ENCODE measurements around the gene MUC16. TPM values are rescaled to one million over a fixed set of nuclear protein-coding genes. Genes with fewer than 3 reads are reported as not detected.
A peak's percentile ranks its signal among the peaks of the same experiment; 100 is the strongest.

Gene MUC16
- not detected in 2 replicates for total RNA-seq (2016; rRNA removed; fragmentation: Illumina TruSeq; extraction: Trizol)
- not detected in 2 replicates for total RNA-seq (2016; cell fraction: cytosol; rRNA removed; fragmentation: Illumina TruSeq; extraction: Trizol; ENCODE audit: low read depth)
- not detected in 2 replicates for total RNA-seq (2016; cell fraction: insoluble cytoplasmic fraction; rRNA removed; fragmentation: Illumina TruSeq; extraction: Trizol)
- not detected in 2 replicates for total RNA-seq (2016; cell fraction: membrane; rRNA removed; fragmentation: Illumina TruSeq; extraction: Trizol)
- total RNA-seq (2016; cell fraction: nucleus; rRNA removed; fragmentation: Illumina TruSeq; extraction: Trizol): not detected in 2 replicates
- polyA plus RNA-seq (2011; rRNA removed): not detected in 2 replicates
- under 0.01 and 0.01 TPM in 2 replicates for polyA plus RNA-seq (2011; cell fraction: cytosol; rRNA removed)
- polyA plus RNA-seq (2011; cell fraction: nucleus; rRNA removed): not detected in 2 replicates
- not detected in 2 replicates for polyA plus RNA-seq (2012)
- not detected in 2 replicates for polyA plus RNA-seq (2016; cell fraction: cytosol; fragmentation: Illumina TruSeq; extraction: Trizol; ENCODE audit: low read depth)
- polyA plus RNA-seq (2016; cell fraction: insoluble cytoplasmic fraction; fragmentation: Illumina TruSeq; extraction: Trizol; ENCODE audit: low read depth): not detected in 2 replicates
- polyA plus RNA-seq (2016; cell fraction: membrane; fragmentation: Illumina TruSeq; extraction: Trizol; ENCODE audit: low read depth): not detected in 2 replicates
- not detected in 2 replicates for polyA plus RNA-seq (2016; cell fraction: nucleus; fragmentation: Illumina TruSeq; extraction: Trizol; ENCODE audit: insufficient read depth, low read depth)
- polyA minus RNA-seq (2011; rRNA and poly(A)+ RNA removed; ENCODE audit: low replicate concordance): 42.5 TPM in 1 of 2 replicates, not detected in the other
- under 0.01 TPM in 1 of 2 replicates, not detected in the other for polyA minus RNA-seq (2011; cell fraction: cytosol; rRNA and poly(A)+ RNA removed)
- polyA minus RNA-seq (2011; cell fraction: nucleus; rRNA and poly(A)+ RNA removed): under 0.01 TPM in 2 replicates
- not detected for Bru-seq, nascent RNA
- BruChase-seq, experiment 1, labeled RNA remaining after a 6-hour chase: percentile 3 among the genes with signal in this experiment
- percentile 2 among the genes with signal in this experiment for BruChase-seq, experiment 2, labeled RNA remaining after a 2-hour chase
- long read RNA-seq, experiment 1: 0 reads
- long read RNA-seq, experiment 2: 0 reads

GRCh38 chr19:9009935-9010651 lies at the start of gene MUC16:
TSS of gene MUC16 (minus strand) at chr19:9010409.
- FAIRE-seq (no peak), DNase-seq (ENCODE audit: low spot score) (no peak), ATAC-seq (no peak)
- Histone ChIP-seq H3K4me1 (ENCODE audit: insufficient read depth, low read length) (no peaks in the 10 kb centered on the region), H3K9me3 (ENCODE audit: low read length) (no peaks in the 10 kb centered on the region), H3K4me2 (ENCODE audit: low read depth, low read length) (no peak within 1 kb of the TSS), H3K36me3 (replicated peaks in 1 of 2; ENCODE audit: control insufficient read depth in 1 of 2, insufficient read depth in 2 of 2, low read length in 2 of 2) (no peaks in the 10 kb centered on the region), H3K27ac (ENCODE audit: extremely low read length, insufficient read depth, low read length) (no peak within 1 kb of the TSS), H3K79me2 (ENCODE audit: insufficient read depth, low read length) (no peaks in the 10 kb centered on the region), H2AFZ (ENCODE audit: low read length) (no peak within 1 kb of the TSS), H4K20me1 (ENCODE audit: insufficient read depth, low read length) (no peaks in the 10 kb centered on the region), H3K4me3 (replicated peaks in 1 of 3; ENCODE audit: insufficient read depth in 1 of 3, low read depth in 2 of 3, low read length in 3 of 3) (no peak within 1 kb of the TSS), H3K9ac (ENCODE audit: insufficient read depth, low read depth, low read length) (no peak within 1 kb of the TSS), H3K27me3 (ENCODE audit: control insufficient read depth in 1 of 2, insufficient read depth in 2 of 2, low read length in 2 of 2) (0 out of 5 replicates have a peak, but pooled peaks cover 0 to 1% of the 10 kb centered on the region in 2 experiments)
- CTCF ChIA-PET (ENCODE audit: low intra/inter-chr PET ratio, low total read pairs): no interaction called here
- intact Hi-C loops (cut with micrococcal nuclease; ENCODE audit: unreplicated experiment) (no loop called here), in situ Hi-C loops (cut with HindIII; ENCODE audit: extremely low pct_ligation_motif_present, low pct_unique_long_range_greater_than_20kb) (no loop called here)
- no peak for TF ChIP-seq BHLHE40 (IDR thresholded peaks at IDR 0.05; ENCODE audit: low read length)
- no peak for TF ChIP-seq RELA (CRISPR knock-in tag; IDR thresholded peaks at IDR 0.05)
- TF ChIP-seq NFIC (IDR thresholded peaks at IDR 0.05; ENCODE audit: low read length): no peak
- no peak for TF ChIP-seq CEBPZ (IDR thresholded peaks at IDR 0.05; ENCODE audit: low read length)
- TF ChIP-seq ZNF546 (CRISPR knock-in tag; conservative IDR thresholded peaks at IDR 0.05): no peak
- no peak for TF ChIP-seq HDAC6 (IDR thresholded peaks at IDR 0.05; ENCODE audit: low read depth, low read length)
- BruUV-seq (replicated peaks): no TSS peak
- WGBS (ENCODE audit: low lambda C conversion rate): 30% methylated on average over 14 of the region's 20 CpGs
- POLR2A ChIA-PET: no interaction called here
